Measurements from ENCODE around the gene INSIG1. TPM values are rescaled to one million over a fixed set of nuclear protein-coding genes. Genes with fewer than 3 reads are reported as not detected.

Gene INSIG1
- total RNA-seq, 1 experiment from 2014 or later, result 54.7 TPM

GRCh38 chr7:155255621-155256020 lies 42.1 kb upstream of the INSIG1 start:
- H3K27ac ChIP-seq (ENCODE audit: low read depth, low read length), result no peak overlapping the region
- BruUV-seq (replicated peaks), result no TSS peak
- H3K9me2 ChIP-seq (ENCODE audit: insufficient read depth), result no peaks in the 10 kb centered on the region
- no peak overlapping the region for H3K9ac ChIP-seq (ENCODE audit: low read length)
- H4K20me1 ChIP-seq (ENCODE audit: insufficient read depth), result no peaks in the 10 kb centered on the region
- POLR2A ChIA-PET, result no interaction called here
- peaks cover 0 to 4% of the 10 kb centered on the region in 2 experiments; a peak in 2 of 4 replicates for H3K4me1 ChIP-seq (ENCODE audit: control insufficient read depth in 1 of 2, insufficient read depth in 2 of 2, low read length in 2 of 2)
- RAD21 ChIA-PET (ENCODE audit: low non-redundant PET in 1 of 2, low total read pairs in 2 of 2, uncharacterized antibody in 2 of 2, unreplicated experiment in 2 of 2), result no interaction called here
- TF ChIP-seq ATF3 (IDR thresholded peaks at IDR 0.05) (no peak), REST (IDR thresholded peaks at IDR 0.05; ENCODE audit: low read depth) (no peak), JUND (IDR thresholded peaks at IDR 0.05) (no peak), SRF (IDR thresholded peaks at IDR 0.05; ENCODE audit: low read depth) (no peak), CEBPB (IDR thresholded peaks at IDR 0.05; ENCODE audit: low read depth) (no peak), POLR2A (IDR thresholded peaks at IDR 0.05; ENCODE audit: borderline replicate concordance, extremely low read depth, insufficient read depth, insufficient read length) (no peak), ELF1 (IDR thresholded peaks at IDR 0.05; ENCODE audit: borderline replicate concordance, low read depth) (no peak)
- ATAC-seq (no peak), DNase-seq (ENCODE audit: low read depth, low spot score) (no peak)
- no peaks in the 10 kb centered on the region for H3K79me2 ChIP-seq (ENCODE audit: insufficient read depth, low read length)
- H2AFZ ChIP-seq (ENCODE audit: low read depth, low read length, poor library complexity, severe bottlenecking), result no peak overlapping the region
- intact Hi-C loops (cut with micrococcal nuclease), result no loop called here
- H3K27me3 ChIP-seq (ENCODE audit: insufficient read depth, low read length), result no peaks in the 10 kb centered on the region
- no peaks in the 10 kb centered on the region for H3K36me3 ChIP-seq (ENCODE audit: control insufficient read depth in 1 of 2, insufficient read depth in 2 of 2, low read length in 2 of 2)
- no peak overlapping the region for H3K4me3 ChIP-seq (replicated peaks in 1 of 2; ENCODE audit: low read depth in 1 of 2, low read length in 2 of 2)
- no peak overlapping the region for H3K4me2 ChIP-seq (ENCODE audit: low read length)
- CTCF ChIA-PET, result no interaction called here
- no peaks in the 10 kb centered on the region for H3K9me3 ChIP-seq (ENCODE audit: control insufficient read depth in 1 of 2, insufficient read depth in 1 of 2, low read depth in 1 of 2, low read length in 2 of 2)

All from HCT116 (cell line).